HT-29 (cell line): ENCODE results near the gene ARL8B. TPM values are rescaled to one million over a fixed set of nuclear protein-coding genes. Genes with fewer than 3 reads are reported as not detected.
"Not testable (repeated sequence)": the region's sequence is repeated elsewhere in the genome, so short reads cannot be mapped to it uniquely, and the experiment has no call there.

Experiments used
- DNase-seq: peaks from one replicate; pipeline ENCODE4 v3.0.0-alpha.2; 2015; ENCODE audit warnings: low spot score
- total RNA-seq: library from RNA; depleted of rRNA; stranded (reverse); fragments of >200 nt; shearing (Covaris generic); gene quantifications from 2 replicates; pipeline ENCODE4 v1.2.3, GENCODE V29; 2014; rRNA removed

Gene ARL8B
- 17.5 and 18.3 TPM in 2 replicates for total RNA-seq

DNA sequence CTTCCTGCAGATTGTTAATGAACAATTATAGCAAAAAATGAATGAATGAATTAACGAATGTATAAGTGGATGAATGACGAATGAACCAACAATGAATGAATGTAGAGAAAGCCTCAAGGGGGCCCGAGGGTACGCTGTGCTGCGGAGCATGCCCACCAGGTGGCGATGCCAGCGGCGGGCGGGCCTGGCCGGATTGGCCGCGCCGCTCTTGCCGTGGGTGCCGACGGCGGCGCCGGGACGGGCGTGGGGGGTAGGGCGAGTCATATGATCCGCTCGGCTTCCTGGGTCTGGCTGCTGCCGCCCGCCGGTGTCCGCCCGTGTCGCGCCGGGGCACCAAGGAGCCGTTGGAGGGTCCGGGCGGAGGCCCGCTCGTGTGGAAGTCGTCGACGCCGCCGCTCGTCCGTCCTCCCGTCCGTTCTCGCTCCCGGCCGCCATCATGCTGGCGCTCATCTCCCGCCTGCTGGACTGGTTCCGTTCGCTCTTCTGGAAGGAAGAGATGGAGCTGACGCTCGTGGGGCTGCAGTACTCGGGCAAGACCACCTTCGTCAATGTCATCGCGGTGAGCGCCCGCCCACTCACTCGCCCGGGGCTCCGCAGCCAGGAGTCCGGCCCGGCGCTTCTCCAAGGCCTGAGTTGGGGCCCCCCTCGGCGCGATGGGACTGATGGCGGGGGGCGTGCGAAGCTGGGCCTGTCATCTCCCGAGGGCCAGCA, at the start of gene ARL8B:
Gene ARL8B (plus strand): TSS at position 263 of the 711 bp plus-strand sequence. CDS start 174 bp downstream, at position 437.
- DNase-seq, result peak; percentile 80

DNA sequence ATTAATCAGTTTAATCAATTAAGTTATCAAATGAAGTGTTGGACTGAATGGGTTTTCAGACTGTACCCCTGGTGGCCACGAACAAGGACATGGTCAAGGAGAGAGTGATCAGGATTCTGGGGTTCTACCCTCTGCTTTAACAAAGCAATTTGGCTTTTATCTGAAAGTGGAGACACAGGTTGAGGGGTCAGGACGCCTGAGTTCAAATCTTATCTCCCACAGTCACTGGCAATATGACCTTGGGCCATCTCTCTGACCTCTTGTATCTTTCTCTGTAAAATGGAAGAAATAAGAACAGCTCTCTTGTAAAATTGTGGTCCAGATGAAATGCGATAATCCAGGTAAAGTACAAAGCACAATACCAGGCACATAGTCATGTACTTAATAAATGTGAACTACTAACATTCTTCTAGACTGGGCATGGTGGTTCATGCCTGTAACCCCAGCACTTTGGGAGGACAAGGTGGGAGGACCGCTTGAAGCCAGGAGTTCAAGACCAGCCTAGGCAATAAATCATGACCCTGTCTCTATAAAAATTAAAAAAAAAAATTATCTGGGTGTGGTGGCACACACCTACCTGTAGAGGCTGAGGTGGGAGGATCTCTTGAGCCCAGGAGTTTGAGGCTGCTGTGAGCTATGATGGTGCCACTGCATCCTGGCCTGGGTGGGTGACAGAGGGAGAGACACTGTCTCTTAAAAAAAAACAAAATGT, 48.6 kb upstream of the ARL8B start:
- no peak for DNase-seq

DNA sequence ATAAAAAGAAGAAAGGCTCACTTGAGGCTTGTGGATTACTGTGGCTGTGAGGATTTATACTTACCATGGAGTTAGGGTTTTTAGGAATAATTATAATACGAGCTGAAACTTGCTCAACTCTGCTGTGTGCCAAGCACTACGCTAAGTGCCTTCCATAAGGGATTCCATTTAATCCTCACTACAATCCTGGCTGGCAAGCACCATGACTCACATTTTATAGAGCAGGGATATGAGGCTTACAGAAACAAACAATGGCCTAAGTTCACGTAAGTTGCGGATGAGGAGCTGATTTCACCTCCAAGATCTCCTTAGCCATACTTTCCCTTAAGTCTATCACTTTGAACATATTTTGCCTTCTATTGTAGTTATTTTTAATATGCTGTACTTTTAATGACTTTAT, 43.9 kb upstream of the ARL8B start:
- no peak for DNase-seq

DNA sequence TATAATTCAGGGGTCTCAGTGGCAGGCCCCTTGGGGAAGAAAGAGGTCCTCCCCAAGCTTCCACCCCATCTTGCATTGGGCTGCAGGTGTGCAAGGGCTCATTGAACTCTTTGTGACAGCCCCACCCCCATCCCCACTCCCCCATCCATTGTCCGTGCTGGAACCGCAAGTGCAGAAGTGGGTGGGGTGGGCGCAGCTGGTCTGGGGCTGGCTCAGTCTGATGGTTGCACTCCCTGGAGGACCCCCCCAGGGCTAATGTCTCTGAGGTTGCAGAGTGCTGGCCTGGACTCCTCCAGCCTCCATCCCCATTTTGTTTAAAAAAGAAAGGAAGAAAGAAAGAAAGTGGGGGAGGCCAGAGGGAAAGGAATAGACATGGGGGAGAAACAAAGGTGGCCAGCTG, 42.3 kb upstream of the ARL8B start:
- no peak for DNase-seq

DNA sequence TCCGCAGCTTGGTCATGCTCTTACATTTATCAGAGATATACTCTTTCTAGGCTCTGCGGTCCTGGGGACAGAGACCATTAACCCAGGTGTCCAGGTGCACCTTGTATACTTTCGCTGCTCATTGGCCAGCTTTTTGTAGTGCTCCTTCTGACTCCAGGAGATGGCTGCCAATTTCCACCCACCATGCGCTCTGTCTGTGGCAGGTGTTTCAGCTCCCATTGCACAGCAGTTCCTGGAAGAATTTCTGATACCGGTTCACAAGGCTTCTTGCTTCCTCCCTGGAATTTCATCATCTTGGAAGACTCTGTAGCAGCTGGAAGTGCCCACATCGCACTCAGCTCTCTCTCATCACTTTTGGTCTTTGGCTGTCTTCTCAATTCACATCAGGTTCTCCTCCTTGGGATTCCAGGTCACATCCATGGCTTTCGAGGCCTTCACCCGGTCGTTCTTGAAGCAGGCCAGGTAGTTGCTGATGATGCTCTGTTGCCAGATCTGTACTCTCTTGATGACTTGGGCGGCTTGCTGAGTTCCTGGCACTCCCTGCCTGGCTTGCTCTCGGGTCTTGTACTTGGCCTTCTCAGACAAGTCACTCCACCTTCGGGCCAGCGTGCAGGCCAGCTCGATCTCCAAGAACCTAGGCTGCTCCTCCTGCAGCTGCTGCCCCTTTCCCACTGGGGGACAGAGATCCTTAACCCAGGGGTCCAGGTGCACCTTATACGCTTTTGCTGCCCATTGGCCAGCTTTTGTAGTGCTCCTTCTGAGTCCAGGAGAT, 41.1 kb upstream of the ARL8B start:
- no peak for DNase-seq

DNA sequence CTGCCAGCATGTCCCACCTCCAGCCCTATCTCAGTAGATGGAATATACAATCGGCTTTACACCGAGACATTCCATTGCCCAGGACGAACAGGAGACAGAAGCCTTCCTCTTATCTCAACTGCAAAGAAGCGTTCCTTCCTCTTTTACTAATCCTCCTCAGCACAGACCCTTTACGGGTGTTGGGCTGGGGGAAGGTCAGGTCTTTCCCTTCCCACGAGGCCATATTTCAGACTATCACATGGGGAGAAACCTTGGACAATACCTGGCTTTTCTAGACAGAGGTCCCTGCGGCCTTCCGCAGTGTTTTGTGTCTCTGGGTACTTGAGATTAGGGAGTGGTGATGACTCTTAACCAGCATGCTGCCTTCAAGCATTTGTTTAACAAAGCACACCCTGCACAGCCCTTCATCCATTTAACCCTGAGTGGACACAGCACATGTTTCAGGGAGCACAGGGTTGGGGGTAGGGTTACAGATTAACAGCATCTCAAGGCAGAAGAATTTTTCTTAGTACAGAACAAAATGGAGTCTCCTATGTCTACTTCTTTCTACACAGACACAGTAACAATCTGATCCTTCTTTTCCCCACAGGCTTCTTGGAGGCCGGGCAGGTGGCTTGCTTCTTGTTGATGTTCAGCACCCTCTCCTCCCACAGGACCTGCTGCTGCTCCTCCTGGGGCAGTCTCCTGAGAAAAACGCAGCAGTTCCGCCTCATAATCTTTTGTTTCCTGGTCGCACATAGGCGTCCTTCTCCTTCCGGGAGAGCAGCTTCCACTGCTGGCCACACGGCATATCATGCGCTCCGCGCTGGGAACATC, 39.9 kb upstream of the ARL8B start:
- DNase-seq, result not testable (repeated sequence)

DNA sequence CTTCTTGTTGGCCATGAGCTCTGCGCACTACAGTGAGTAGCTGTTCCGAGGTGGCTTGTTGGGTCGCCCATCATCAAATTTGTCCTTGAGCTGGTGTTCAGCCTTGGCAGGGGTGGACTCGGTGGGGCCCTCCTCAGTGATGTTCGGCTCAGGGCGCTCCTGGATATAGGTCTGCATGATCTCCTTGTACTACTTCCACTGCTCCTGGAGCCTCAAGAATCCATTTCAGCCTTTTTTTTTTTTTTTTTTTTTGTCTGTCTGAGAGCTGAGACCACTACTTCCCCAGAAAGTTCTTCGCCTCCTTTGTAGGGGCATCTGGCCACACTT, 39.3 kb upstream of the ARL8B start:
- DNase-seq, result no peak

DNA sequence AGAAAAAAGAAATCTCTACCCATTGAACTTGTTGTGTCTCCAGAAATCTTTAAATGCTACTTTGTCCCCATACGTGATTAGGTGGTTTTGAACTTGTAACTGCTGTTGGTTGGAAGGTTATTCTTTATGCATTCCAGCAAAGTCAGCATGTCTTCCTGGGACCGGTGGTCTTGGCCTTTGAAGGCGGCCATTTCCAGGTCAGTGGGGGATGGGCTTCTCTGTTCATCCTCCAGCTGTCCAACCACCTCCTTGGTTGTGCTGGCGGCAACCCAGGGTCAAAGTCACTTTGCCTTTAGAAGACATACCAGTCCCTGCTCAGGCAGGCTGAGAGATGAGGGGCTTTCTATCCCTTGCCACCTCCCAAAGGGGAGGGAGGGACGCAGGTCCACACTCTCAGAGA, 37.9 kb upstream of the ARL8B start:
- no peak for DNase-seq

DNA sequence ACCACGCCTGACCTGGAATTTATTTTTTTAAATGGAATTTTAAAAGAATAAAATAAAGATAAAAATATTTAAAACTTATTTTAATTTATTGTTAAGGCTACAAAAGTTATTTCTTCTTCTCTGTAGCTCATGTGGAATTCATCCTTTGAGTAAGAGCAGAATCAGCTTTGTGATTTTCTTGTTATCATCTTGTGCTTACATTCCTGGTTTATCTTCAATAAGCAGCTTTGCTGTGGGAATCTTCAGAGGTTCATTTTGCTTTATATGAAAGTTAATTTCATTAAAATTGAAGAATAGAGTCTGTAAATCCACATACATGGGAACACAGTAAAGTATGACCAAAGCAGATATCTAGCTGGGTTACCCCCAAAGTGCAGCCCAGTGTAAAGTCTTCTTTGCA, 35.4 kb upstream of the ARL8B start:
- DNase-seq, result no peak

DNA sequence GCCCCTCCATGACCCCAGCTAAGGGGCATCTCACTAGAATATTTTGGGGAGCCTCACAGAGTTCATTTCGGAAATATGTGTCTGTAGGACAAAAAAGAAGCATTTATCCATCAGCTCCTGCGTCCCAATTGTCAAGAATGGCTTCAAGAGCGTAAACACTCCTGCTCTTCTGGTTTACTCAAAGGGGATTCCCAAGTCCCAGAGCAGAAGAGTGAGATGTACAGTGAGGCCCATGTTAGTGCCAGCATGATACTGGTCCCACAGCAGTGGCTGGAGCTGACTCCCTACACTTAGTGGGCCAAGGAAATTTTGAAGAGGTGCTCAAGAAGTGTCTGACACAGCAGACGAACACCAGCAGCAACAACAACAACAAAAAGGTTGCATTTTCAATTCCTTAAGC, 34.9 kb upstream of the ARL8B start:
- no peak for DNase-seq

DNA sequence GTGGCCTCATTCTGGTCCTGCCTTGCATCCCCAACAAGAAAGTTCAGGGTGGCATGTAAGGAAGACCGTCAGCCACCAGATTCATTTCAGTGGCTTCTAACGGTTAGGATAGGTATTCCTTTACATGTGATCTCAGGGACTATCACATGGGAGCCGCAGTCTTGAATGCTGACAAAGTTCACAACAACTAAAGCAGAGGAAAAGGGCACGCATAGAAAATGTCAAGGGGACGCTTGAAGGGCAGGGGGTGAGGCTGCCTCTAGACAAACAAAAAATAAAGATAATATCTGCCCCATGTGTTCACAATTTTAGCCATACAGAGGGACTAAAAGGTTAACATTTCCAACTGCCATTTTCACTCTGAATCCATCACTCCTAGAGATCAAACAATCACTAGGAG, 31.9 kb upstream of the ARL8B start:
- no peak for DNase-seq

DNA sequence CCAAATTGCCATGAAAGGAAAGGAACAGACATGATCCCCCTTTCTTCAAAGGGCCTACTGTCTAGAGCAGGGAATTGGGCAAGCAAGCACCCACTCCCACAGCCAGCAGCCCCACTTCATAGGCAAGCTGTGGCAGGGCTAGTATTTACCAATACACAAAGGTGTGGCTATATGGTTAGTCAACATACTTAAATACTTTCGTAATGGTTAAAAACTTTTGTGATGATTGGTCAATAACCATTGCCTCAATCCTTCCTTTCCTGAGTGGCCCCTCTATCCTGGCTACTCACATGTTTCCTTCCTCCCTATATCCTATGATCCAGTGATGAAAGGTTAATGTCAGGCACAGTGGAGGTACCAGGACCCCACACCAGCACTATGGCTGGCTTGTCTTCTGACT, 30.1 kb upstream of the ARL8B start:
- no peak for DNase-seq

DNA sequence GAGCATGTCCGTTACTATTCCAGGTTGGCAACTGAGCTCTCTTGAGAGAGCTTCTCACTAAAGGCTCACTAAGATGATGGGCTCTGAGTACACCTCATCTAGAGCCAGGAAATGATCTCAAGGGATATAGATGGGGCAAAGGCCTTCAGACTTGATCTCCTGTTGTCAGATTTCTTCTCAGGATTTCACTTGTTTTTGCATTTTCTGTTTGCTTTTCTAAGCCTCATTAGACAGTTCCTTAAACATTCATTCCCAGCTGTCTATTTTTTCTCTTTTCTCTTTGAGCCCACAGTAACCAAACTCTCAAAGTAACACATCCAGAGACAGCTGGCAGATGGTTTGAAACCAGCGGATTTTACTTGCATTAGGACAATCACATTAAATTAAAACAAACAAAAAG, 28.4 kb upstream of the ARL8B start:
- no peak for DNase-seq

DNA sequence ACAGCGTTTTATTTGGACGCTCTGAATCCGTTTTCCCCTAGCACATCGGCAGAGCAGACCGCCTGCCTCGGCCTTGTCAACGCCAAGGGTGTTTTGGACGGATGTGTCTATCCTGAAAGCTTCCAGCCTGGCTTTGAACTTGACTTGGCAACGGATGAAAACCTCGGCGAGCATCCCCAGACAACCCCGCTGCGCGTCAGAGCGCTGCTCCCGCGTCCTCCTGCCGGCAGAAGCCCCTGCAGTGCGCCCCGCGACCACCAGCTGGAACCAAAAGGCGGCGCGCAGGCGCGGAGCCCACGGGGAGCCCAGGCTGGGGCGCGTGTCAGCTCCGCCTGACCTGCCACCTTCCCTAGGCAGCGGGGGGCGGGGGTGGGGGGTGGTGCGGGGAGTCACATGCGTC, 26.2 kb upstream of the ARL8B start:
- no peak for DNase-seq

DNA sequence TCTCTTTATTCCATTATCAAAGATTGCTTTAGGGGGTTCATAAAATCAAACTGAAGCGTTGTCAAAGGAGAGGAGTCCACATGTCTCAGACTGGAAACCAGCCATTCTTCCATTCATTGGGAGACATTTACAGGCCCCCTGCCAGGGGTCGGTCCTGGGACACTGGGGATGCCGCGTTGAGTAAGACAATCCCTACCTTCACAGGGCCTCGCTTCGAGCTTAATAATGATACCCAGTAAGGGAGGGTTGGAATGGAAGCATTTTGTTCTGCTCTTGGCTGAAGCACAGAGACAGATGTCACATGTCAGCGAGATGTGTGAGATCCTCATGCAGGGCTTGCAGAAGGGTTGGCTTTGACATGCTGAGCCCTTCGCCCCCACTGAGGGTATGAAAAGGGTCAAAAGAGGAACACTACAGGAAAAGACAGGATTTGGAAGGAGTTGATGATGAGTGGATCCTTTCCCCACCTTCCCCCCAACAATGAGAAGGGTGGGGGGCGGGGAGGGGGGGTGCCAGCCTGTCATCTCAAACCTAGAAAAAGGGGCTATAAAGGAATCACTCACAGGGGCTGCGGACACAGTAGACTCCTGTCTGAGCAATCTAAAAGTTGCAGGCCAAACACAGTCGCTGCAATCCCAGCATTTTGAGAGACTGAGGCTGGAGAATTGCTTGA, 25.6 kb upstream of the ARL8B start:
- DNase-seq, result no peak

DNA sequence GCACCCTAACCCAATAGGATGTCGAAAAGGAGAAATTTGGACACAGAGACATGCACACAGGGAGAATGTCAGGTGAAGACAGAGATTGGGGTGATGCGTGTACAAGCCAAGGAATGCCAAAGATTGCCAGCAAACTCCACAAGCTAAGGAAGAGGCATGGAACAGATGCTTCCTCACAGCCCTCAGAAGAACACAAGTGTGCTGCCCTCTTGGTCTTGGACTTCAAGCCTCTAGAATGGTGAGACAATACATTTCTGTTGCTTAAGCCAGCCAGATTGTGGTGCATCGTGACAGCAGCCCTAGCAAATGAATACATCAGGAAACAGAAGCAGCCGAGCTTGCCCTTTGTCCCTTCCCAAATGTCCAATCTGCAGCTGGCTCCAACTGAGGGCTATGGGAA, 23.7 kb upstream of the ARL8B start:
- no peak for DNase-seq

DNA sequence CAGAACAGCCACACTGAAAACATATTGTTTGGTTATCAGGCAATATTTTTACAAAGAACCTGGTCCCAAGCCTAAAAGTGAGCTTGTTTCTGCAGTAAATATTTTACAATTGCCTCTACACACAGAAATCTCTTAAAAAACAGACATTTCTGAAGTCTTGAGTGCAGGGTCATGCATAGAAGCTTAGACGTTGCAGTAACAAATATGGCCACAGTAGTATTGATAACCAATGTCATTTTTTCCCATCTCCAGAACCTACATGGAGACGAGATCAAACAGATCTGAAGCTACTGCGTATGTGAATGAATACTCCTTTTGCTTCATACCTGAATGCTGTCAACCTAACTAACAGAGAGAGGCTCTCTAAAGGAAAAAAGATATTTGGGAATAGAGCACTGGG, 19.6 kb upstream of the ARL8B start:
- DNase-seq, result no peak

DNA sequence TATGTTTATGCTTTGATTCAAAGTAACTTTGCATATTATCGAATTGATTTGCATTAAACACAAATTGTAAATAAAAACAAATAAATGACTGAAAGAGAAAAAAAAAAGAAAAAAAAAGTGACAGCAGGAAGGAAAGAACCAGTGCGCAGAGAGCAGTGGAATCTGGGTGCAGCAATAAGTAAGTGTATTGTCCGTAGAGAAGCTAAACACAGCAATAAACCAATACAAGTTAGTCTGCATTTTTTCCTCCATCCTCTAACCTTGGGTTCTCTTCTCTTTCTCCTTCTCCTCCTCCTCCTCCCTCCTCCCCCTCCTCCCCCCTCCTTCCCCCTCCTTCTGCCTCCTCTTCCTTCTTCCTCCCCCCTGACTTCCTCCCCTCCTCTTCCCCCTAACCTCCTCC, 18.3 kb upstream of the ARL8B start:
- no peak for DNase-seq

DNA sequence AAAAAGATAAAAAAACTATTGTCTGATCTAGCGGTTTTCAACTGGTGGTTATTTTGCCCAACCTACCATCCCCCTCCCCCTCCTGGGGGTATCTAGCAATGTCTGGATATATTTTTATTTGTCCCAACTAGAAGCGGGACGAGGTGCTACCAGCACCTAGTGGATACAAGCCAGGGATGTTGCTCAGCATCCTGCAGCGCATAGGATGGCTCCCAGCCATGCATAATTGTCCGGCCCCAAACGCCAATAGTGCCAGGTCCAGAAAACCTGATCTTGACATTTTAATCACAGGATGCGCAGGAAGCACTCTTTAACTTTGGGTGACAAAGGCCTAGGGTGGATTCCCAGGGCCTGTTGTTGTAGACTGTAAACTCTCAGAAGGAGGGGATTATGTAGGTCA, 17.0 kb upstream of the ARL8B start:
- DNase-seq, result no peak

DNA sequence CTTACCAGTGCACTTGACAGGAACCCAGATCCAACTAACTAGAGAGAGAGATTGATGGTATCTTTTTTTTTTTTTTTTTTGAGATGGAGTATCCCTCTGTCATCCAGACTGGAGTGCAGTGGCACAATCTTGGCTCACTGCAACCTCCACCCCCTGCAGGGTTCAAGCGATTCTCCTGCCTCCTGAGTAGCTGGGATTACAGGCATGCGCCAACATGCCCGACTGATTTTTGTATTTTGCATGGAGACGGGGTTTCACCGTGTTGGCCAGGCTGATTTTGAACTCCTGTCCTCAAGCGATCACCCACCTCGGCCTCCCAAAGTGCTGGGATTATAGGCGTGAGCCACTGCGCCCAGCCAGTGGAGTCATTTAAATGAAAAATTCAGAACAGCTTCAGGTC, 15.7 kb upstream of the ARL8B start:
- DNase-seq, result not testable (repeated sequence)

DNA sequence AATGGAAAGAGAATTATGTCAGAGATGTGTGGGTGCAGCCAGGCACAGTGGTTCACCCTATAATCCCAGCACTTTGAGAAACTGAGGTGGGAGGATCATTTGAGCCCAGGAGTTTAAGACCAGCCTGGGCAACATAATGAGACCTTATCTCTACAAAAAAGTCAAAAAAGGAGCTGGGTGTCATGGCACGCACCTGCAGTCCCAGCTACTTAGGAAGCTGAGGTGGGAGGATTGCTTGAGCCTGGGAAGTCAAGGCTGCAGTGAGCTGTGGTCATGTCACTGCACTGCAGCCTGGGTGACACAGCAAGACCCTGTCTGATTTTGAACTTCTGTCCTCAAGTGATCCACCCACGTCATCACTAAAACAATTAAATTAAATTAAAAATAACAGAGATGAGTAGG, 15.2 kb upstream of the ARL8B start:
- not testable (repeated sequence) for DNase-seq
